ENCODE data around the gene CDC16. TPM values are rescaled to one million over a fixed set of nuclear protein-coding genes. Genes with fewer than 3 reads are reported as not detected.

Gene CDC16
- total RNA-seq, 2 experiments from 2014 or later: 23.1 to 48.7 TPM

DNA sequence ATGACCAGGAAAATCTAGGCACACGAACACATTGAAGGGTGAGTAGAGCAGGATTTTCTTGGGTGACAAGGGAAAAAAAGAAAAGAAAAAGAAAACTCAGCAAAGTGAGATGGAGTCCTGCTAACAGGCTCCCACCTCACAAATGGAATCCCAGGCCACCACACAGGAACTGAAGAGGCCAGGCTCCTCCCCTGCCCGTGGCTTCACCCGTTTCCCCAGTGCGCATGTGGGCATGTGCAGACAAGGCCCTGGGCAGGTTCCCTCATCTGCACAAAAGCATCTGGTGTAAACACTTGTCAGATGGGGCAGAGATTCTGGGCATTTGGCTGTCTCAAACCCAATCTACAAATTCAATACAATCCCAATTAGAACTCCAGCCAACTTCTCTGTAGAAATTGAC is 31.2 kb upstream of the CDC16 start:
- BruUV-seq (replicated peaks): no TSS peak

DNA sequence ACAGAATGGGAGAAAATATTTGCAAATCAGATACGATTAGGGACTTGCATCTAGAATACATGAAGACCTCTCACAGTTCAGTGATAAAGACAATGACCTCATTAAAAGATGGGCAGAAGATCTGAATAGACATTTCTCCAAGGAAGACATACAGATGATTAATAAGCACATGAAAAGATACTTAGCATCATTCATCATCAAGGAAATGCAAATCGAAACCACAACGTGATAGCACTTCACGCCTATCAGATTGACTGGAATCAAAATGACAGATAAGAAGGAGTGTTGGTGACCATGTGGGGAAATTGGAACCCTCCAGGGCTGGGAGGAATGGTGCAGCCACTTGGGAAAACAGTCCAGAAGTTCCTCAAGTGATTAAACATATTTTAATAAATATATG is 29.8 kb upstream of the CDC16 start:
- H2AFZ ChIP-seq (ENCODE audit: low read length): no peak overlapping the region
- H3K4me2 ChIP-seq (ENCODE audit: low read length): no peak overlapping the region
- no peak overlapping the region for H3K4me3 ChIP-seq (ENCODE audit: low read depth, low read length, poor library complexity, severe bottlenecking)
- no peaks in the 10 kb centered on the region for H3K4me1 ChIP-seq (ENCODE audit: insufficient read depth, low read length, poor library complexity, severe bottlenecking)
- no peak for DNase-seq (ENCODE audit: low spot score)
- no peaks in the 10 kb centered on the region for H3K9me2 ChIP-seq (ENCODE audit: insufficient read depth, low read length)
- BruUV-seq (replicated peaks): no TSS peak
- TF ChIP-seq, protein P1, sequence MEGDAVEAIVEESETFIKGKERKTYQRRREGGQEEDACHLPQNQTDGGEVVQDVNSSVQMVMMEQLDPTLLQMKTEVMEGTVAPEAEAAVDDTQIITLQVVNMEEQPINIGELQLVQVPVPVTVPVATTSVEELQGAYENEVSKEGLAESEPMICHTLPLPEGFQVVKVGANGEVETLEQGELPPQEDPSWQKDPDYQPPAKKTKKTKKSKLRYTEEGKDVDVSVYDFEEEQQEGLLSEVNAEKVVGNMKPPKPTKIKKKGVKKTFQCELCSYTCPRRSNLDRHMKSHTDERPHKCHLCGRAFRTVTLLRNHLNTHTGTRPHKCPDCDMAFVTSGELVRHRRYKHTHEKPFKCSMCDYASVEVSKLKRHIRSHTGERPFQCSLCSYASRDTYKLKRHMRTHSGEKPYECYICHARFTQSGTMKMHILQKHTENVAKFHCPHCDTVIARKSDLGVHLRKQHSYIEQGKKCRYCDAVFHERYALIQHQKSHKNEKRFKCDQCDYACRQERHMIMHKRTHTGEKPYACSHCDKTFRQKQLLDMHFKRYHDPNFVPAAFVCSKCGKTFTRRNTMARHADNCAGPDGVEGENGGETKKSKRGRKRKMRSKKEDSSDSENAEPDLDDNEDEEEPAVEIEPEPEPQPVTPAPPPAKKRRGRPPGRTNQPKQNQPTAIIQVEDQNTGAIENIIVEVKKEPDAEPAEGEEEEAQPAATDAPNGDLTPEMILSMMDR (conservative IDR thresholded peaks at IDR 0.05; ENCODE audit: low read length): no peak
- TF ChIP-seq EZH2phosphoT487 (IDR thresholded peaks at IDR 0.05; ENCODE audit: borderline replicate concordance, low read depth, low read length): no peak
- no peak overlapping the region for H3K27ac ChIP-seq (ENCODE audit: low read depth, low read length, poor library complexity, severe bottlenecking)
- CTCF ChIA-PET (ENCODE audit: unreplicated experiment): no interaction called here
- H3K36me3 ChIP-seq (ENCODE audit: insufficient read depth, low read length): no peaks in the 10 kb centered on the region
- intact Hi-C loops (cut with micrococcal nuclease; ENCODE audit: unreplicated experiment): no loop called here
- no peaks in the 10 kb centered on the region for H3K9me3 ChIP-seq (ENCODE audit: low read length)
- no peaks in the 10 kb centered on the region for H3K79me2 ChIP-seq (ENCODE audit: insufficient read depth, low read depth, low read length)
- POLR2A ChIA-PET: no interaction called here
- no peaks in the 10 kb centered on the region for H4K20me1 ChIP-seq (ENCODE audit: insufficient read depth, low read length)

More for the DNA sequence above, 31.2 kb upstream of the CDC16 start:
- intact Hi-C loops (cut with micrococcal nuclease; ENCODE audit: unreplicated experiment): no loop called here
- ChIA-PET POLR2A (no interaction called here), CTCF (ENCODE audit: unreplicated experiment) (no interaction called here)
- TF ChIP-seq, protein P1 (conservative IDR thresholded peaks at IDR 0.05; ENCODE audit: low read length): no peak
- no peak for TF ChIP-seq EZH2phosphoT487 (IDR thresholded peaks at IDR 0.05; ENCODE audit: borderline replicate concordance, low read depth, low read length)
- Histone ChIP-seq H3K4me3 (ENCODE audit: low read depth, low read length, poor library complexity, severe bottlenecking) (no peak overlapping the region), H3K9me3 (ENCODE audit: low read length) (no peaks in the 10 kb centered on the region), H3K9me2 (ENCODE audit: insufficient read depth, low read length) (no peaks in the 10 kb centered on the region), H4K20me1 (ENCODE audit: insufficient read depth, low read length) (no peaks in the 10 kb centered on the region), H3K27ac (ENCODE audit: low read depth, low read length, poor library complexity, severe bottlenecking) (no peak overlapping the region), H3K36me3 (ENCODE audit: insufficient read depth, low read length) (no peaks in the 10 kb centered on the region), H2AFZ (ENCODE audit: low read length) (no peak overlapping the region), H3K79me2 (ENCODE audit: insufficient read depth, low read depth, low read length) (no peaks in the 10 kb centered on the region), H3K4me1 (ENCODE audit: insufficient read depth, low read length, poor library complexity, severe bottlenecking) (no peaks in the 10 kb centered on the region), H3K4me2 (ENCODE audit: low read length) (no peak overlapping the region)
- no peak for DNase-seq (ENCODE audit: low spot score)

DNA sequence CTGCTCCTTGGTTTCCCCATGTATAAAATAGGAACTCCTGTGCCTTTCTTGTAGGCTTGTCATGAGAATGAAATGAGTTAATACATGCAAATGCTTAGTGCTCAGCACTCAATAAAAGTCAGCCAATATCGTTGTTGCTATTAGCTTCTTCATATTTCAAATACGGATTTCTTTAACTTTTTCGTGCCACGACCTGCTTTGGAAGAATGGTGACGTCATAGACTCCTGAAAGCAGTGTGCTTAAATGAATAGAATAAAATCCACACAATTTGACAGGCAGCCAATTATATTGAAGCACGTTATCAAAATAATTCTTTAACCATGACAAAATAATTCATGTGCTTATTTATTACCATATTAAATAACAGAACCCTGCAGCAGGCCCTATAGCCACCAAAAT is 26.6 kb upstream of the CDC16 start:
- H3K9me3 ChIP-seq (ENCODE audit: low read length): no peaks in the 10 kb centered on the region
- H3K4me3 ChIP-seq (ENCODE audit: low read depth, low read length, poor library complexity, severe bottlenecking): no peak overlapping the region
- ChIA-PET POLR2A (interaction anchor here (0.7 kb wide), 1 partner anchor 30 kb away, joined by 3 read pairs; no protein-coding TSS in a partner anchor), CTCF (ENCODE audit: unreplicated experiment) (no interaction called here)
- H3K79me2 ChIP-seq (ENCODE audit: insufficient read depth, low read depth, low read length): no peaks in the 10 kb centered on the region
- H3K9me2 ChIP-seq (ENCODE audit: insufficient read depth, low read length): no peaks in the 10 kb centered on the region
- H4K20me1 ChIP-seq (ENCODE audit: insufficient read depth, low read length): no peaks in the 10 kb centered on the region
- DNase-seq (ENCODE audit: low spot score): no peak
- TF ChIP-seq, protein P1 (conservative IDR thresholded peaks at IDR 0.05; ENCODE audit: low read length): no peak
- no peak for TF ChIP-seq EZH2phosphoT487 (IDR thresholded peaks at IDR 0.05; ENCODE audit: borderline replicate concordance, low read depth, low read length)
- H3K4me1 ChIP-seq (ENCODE audit: insufficient read depth, low read length, poor library complexity, severe bottlenecking): no peaks in the 10 kb centered on the region
- BruUV-seq (replicated peaks): no TSS peak
- intact Hi-C loops (cut with micrococcal nuclease; ENCODE audit: unreplicated experiment): no loop called here
- no peaks in the 10 kb centered on the region for H3K36me3 ChIP-seq (ENCODE audit: insufficient read depth, low read length)
- H2AFZ ChIP-seq (ENCODE audit: low read length): no peak overlapping the region
- no peak overlapping the region for H3K4me2 ChIP-seq (ENCODE audit: low read length)
- no peak overlapping the region for H3K27ac ChIP-seq (ENCODE audit: low read depth, low read length, poor library complexity, severe bottlenecking)
